NCI-H748 (cell line): ENCODE data around the gene RHOJ.

Source experiments
- DNase-seq: peaks from one replicate; lab custom pipeline; 2025; ENCODE audit not compliant: unreplicated experiment; lab: John Stamatoyannopoulos, UW

The RHOJ gene

DNA sequence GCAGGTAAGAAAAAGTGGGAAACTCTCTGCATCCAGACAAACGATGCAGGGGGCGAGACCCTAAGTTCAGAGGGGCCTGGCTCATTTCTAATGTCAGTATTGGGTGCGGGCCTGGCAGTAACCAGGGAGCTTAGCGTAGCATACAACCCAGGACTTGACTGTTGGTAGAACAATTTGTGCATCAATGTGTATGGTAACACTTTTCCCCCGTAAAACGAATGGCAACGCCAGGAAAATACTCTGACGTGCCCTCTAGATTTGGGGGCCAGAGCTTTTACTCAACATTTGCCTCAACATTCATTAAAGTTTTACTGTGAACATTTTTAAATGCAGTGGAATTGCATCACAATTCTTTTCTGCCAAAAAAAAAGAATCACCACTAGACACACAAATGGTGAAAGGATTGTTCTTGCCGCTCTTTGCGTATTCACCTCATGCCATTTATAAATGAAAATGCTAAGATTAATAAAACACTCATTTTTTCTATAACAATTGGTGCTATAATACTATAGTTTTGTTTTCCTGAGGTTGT is 867 bp downstream of the RHOJ start:
- no peak for DNase-seq

DNA sequence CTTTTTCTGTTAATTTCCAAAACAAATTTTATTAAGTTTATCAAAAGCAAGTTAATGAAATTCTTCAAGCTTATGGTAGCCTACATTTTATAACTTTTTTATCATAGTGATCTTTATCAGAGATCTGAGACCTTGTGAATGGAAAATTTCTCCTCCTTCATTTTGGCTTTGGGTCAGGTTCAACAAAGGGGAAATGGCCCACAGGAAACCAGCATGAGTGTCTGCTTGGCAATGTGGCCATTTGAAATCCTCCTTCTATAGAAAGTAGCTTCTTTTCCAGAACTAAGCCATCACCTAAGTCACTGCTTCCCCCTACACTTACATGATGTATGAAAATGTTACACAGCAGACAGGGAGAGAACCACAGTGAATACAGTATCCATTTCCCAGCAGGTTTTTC is 1.6 kb downstream of the RHOJ start:
- DNase-seq = peak; percentile 39

- DNase-seq = no peak
Observed at GRCh38 chr14:63209160-63209559, 4.9 kb downstream of the RHOJ start.

DNA sequence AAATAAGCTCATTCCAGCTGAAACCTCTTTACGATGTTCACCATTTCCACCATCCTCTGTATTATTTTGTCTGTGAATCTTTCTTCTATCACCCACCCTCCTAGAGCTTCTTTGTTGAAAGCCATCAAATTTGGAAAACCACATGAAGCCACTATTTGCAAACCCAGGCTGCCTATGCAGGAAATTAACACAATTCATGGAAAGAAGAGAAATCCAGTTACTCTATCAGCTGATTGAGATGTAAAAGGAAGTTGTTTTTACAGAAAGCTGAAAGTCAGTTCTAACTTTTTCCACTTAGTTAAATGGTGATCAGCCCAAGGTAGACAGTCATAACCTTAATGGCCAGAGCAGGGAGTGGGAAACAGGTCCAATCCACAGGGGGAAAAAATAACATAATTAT is 6.6 kb downstream of the RHOJ start:
- no peak for DNase-seq

GRCh38 chr14:63212209-63212608 is 8.0 kb downstream of the RHOJ start:
- no peak for DNase-seq

- peak; percentile 17 for DNase-seq
Observed at GRCh38 chr14:63212776-63213500, 8.7 kb downstream of the RHOJ start.

DNA sequence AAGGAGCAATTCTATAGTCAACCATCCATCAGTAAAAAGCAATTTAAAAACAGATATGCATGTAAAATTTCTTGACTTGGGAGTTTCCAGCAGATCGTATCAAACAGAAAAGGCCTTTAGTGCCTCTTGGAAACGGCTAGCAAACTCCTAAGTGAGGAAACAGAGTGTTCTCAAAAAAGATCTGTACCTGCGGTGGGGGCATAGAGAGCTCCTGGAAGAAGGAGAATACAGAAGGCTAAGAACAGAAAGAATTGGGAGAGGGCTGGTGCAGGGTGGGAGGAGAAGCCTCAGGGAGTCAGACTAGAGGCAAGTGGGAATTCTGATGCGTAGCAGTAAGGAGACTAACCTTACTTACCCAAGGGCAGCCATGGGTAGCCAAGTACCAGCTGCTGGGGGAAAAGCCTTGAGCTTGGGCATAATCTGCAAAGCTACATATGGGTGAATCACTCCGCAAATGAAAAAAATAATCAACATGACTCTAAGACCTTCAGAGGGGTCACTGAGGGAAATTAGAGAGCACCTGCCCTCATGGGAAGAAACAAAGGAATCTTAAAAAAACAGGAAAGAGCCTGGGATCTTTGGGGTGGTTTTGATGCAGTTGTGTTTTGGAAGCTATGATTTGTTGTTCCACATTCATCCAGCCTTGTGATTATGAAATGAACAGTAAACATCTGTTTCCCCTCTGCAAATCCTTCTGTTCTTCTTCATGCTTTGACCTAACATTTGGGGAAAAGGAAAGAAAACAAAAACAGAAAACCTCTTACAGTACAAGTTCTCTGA is 10.4 kb downstream of the RHOJ start:
- no peak for DNase-seq

DNA sequence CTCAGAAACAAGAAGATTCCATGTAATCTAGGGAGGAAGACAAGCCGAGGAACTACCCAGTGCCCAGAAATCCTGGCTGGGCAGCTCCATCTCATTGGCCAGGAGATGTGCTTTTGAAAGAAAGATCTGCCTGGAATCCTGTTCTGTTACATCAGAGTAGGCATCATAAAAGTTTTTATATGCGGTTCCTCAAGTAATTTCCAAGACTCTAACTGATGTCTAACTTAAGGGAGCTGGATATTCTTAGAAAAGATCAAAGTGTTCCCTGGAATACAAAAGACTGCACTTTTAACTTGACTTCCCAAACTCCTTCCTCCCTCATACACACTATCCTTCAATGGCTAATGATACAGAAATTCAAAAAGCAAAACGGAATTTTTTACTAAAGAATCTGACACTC is 16.3 kb downstream of the RHOJ start:
- DNase-seq = no peak

GRCh38 chr14:63223596-63223995 is 19.4 kb downstream of the RHOJ start:
- no peak for DNase-seq

DNA sequence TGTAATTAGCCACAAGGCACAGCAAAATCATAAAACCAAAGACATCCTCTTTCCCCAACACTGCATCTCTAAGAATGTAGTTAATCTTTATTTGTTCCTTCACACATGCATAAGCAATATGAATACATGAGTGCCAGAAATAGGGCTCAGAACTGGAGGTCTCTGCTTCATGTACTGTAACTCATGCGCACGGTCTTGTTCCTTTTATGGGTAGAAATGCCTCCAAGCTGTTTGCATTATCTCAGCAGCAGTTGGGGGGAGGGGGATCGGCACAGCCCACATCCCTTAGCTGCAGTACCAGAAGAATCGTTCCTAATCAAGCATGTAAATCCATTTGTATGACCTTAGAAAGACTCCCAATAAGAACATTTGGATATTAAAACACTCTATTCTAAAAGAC is 20.0 kb downstream of the RHOJ start:
- DNase-seq = peak; percentile 6

DNA sequence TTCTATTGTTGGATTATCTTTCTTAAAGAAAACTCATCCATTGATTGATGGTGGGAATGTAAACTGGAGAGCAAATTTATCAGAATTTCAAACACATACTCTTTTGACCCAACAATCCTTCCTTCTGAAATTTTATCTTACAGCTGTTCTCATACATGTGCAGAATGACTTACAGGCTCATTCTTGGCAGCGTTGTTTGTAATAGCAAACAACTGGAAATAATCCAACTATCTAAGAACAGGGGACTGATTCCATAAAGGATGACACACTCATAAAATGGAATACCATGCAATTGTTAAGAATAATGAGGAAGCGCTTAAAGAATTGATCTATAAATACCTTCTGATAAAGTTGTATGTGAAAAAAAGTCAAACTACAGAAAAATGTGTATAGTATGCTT is 24.0 kb downstream of the RHOJ start:
- no peak for DNase-seq

DNA sequence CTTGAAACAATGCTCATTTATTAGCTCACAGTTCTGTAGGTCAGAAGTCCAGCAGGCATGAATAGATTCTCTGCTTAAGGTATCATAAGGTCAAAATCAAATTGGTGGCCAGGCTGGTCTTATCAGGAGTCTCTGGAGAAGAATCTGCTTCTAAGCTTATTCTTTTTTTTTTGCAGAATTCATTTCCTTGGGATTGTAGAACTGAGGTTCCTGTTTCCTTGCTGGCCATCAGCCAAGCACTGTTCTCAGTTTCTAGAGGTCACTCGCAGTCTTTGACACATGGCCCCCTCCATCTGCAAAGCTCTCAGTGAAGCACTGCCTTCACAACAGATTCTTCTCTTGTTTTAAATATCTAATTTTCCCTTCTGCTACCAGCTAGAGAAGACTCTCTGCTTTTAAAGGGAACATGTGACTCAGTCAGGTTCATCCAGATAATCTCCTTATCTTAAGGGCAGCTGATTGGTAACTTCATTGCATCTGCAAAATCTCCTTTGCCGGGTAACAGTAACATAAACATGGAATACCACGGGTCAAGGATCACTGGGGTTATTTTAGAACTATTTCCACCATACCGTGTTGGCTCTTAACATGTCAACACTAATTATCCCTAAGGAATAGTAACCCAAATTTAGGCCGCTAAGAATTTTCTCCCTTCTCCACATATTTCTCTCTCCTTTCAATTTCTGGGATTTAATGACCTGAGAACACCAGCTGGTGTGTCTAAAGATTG is 25.3 kb downstream of the RHOJ start:
- DNase-seq = no peak

DNA sequence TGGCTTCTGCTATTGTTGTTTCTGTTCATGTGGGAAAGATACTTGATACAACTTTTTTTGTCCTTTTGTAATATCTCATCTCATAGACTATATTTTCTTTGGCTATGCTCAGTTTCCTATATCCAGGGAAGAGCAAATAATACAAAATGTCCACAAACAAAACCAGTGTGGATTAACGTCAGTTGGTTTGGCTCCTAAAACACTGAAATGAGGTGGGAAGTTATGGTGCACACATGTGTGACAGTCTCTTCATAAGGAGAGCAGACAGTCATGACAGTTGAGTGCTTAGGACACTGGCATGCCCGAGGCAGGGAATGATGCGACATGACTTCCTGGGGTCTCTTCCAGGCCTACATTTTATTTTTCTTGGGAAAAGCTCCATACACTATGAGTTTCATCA is 27.5 kb downstream of the RHOJ start:
- DNase-seq = no peak

DNA sequence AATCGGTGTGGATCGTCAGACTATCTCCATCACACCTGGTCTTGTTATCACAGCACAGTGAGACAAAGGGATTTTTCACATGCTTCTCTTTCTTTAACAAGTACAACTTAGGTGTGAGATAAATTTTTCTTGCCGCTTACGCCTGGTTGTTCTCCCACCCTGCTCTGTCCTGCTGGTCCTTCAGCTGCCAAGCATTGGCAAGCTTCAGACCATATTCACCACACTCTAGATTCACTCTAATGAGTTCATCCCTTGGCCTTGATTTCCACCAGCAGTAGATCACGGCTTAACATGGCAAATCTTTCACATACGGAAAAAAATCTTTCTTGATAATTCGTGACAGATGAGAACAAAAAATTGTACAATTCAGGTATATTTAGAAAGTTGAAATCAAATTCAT is 33.5 kb downstream of the RHOJ start:
- no peak for DNase-seq

GRCh38 chr14:63240221-63240620 is 36.0 kb downstream of the RHOJ start:
- DNase-seq = no peak

- no peak for DNase-seq
Observed at GRCh38 chr14:63241096-63241495, 36.9 kb downstream of the RHOJ start.

GRCh38 chr14:63243646-63244045 is 39.4 kb downstream of the RHOJ start:
- DNase-seq = no peak

GRCh38 chr14:63245893-63246292 is 41.6 kb downstream of the RHOJ start:
- peak; percentile 10 for DNase-seq

- DNase-seq = no peak
Observed at GRCh38 chr14:63248211-63248610, 44.0 kb downstream of the RHOJ start.

DNA sequence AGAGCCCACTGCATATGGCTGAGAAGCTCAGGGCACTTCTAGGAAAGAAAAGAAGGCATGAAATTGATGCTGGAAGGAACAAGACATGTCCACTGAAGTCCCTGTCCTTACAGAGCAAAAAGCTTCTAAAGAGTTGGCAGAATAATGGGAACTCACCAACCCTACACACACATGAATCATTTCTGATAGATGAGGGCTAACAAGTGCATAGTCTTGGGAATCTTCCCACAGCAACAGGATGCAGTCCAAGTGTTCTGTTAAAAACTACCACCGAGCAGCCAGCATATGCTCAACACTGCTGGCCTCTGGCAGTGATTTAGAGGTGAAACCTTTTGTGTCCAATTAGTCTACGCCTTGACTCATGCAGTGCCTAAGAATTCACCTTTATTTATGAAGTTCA is 44.8 kb downstream of the RHOJ start:
- no peak for DNase-seq

GRCh38 chr14:63257299-63257698 is 53.1 kb downstream of the RHOJ start:
- no peak for DNase-seq

- no peak for DNase-seq
Observed at GRCh38 chr14:63262446-63262845, 58.2 kb downstream of the RHOJ start.
